Hepatocyte (in vitro differentiated cells): ENCODE results near the gene PSMD12.

Source experiments
- EZH2 ChIP-seq: fragments of 200-600 bp; sonication (generic); IDR thresholded peaks from 2 replicates; pipeline ENCODE4 v1.6.1; 2016; ENCODE audit warnings: antibody characterized with exemption, mild to moderate bottlenecking, borderline replicate concordance
- TF ChIP-seq, protein P1 (sequence below): fragments of 200-600 bp; sonication (generic); IDR thresholded peaks from 2 replicates; pipeline ENCODE4 v1.5.1; 2016; ENCODE audit warnings: antibody characterized with exemption, mild to moderate bottlenecking; ENCODE audit not compliant: poor library complexity

DNA sequence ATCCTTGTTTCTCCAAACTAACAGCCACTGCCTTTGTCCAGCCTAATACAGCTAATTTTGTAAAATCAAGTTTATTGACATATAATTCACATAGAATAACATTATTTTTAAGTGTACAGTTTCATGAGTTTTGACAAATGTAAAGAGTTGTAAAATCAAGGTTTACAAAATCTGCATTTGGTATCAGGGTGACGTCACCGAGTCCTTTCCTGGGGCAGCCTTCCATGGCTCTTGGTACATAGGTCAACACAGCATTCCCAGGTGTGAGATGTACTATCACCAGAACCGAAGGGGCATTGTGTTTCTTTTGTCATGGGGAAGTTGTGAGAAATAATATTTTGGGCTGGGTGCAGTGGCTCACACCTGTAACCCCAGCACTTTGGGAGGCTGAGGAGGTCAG lies 42.9 kb downstream of the PSMD12 start:
- TF ChIP-seq EZH2: no peak
- TF ChIP-seq, protein P1, sequence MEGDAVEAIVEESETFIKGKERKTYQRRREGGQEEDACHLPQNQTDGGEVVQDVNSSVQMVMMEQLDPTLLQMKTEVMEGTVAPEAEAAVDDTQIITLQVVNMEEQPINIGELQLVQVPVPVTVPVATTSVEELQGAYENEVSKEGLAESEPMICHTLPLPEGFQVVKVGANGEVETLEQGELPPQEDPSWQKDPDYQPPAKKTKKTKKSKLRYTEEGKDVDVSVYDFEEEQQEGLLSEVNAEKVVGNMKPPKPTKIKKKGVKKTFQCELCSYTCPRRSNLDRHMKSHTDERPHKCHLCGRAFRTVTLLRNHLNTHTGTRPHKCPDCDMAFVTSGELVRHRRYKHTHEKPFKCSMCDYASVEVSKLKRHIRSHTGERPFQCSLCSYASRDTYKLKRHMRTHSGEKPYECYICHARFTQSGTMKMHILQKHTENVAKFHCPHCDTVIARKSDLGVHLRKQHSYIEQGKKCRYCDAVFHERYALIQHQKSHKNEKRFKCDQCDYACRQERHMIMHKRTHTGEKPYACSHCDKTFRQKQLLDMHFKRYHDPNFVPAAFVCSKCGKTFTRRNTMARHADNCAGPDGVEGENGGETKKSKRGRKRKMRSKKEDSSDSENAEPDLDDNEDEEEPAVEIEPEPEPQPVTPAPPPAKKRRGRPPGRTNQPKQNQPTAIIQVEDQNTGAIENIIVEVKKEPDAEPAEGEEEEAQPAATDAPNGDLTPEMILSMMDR: no peak
